SK-N-MC (cell line): ENCODE data around the gene TVP23A.

Experiments used
- EZH2 ChIP-seq: fragments of 200-600 bp; sonication (generic); IDR thresholded peaks from one replicate; pipeline ENCODE4 v1.6.1; 2017; ENCODE audit warnings: antibody characterized with exemption
- POLR2AphosphoS5 ChIP-seq: IDR thresholded peaks from 2 replicates; pipeline ENCODE4 v1.6.1; 2012; ENCODE audit warnings: mild to moderate bottlenecking, low read depth, low read length, borderline replicate concordance

GRCh38 chr16:10822702-10823101 lies 4.1 kb upstream of the TVP23A start:
- TF ChIP-seq EZH2 = no peak
- no peak for TF ChIP-seq POLR2AphosphoS5
